Suppressor macrophage (primary cell): ENCODE data around the gene HSD17B13.
"Not testable (repeated sequence)": the region's sequence is repeated elsewhere in the genome, so short reads cannot be mapped to it uniquely, and the experiment has no call there.

Experiments
- DNase-seq, 4 experiments: peaks; one replicate each; pipeline ENCODE4 v3.0.0-alpha.2; 2020 to 2022

Gene HSD17B13

GRCh38 chr4:87315000-87315399, 7.7 kb downstream of the HSD17B13 start:
- DNase-seq = not testable (repeated sequence)

DNA sequence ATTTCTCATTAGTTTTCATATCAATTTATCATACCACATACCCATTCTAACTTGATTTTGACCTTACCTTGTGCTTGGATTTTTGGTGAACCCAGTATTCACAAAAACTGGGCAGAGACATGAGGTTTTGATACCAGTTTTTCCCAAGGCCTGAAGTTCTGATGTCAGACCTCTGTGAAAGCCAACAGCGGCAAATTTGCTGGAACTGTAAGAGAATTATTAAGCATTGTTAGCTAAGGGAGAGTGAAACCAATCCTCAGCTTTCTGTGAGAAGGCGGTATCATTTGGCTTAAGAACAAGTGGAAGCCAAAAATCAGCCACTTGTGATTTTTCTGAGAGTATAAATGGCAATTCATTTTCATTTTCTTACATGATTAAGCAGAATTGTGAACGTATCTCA, 8.9 kb downstream of the HSD17B13 start:
- DNase-seq = no peak

GRCh38 chr4:87311684-87312083, 11.0 kb downstream of the HSD17B13 start:
- DNase-seq = no peak

- DNase-seq = no peak
These were observed 11.9 kb downstream of the HSD17B13 start for GRCh38 chr4:87310691-87311335.

- no peak for DNase-seq
These were observed 13.1 kb downstream of the HSD17B13 start for GRCh38 chr4:87309625-87310024.

- no peak for DNase-seq
These were observed 16.6 kb downstream of the HSD17B13 start for GRCh38 chr4:87306056-87306455.

DNA sequence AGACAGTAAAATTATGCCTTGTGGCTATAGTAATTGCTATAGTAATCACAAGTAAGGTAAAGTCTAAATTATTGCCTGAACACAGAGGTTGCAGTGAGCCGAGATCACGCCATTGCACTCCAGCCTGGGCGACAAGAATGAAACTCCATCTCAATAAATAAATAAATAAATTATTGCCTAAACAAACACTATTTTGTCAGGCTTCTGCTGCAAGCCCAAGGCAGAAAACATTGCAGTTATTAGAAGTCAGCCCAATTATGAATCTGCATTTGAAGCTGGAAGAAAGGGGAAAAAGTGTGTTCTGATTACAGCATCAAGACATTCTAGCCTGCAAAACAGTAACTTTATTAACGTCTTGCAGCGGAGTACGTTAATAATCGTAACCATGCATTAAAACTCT, 17.1 kb downstream of the HSD17B13 start:
- DNase-seq = no peak

GRCh38 chr4:87304745-87305432, 17.8 kb downstream of the HSD17B13 start:
- DNase-seq = no peak

- no peak for DNase-seq
These were observed 22.8 kb downstream of the HSD17B13 start for GRCh38 chr4:87299898-87300297.

DNA sequence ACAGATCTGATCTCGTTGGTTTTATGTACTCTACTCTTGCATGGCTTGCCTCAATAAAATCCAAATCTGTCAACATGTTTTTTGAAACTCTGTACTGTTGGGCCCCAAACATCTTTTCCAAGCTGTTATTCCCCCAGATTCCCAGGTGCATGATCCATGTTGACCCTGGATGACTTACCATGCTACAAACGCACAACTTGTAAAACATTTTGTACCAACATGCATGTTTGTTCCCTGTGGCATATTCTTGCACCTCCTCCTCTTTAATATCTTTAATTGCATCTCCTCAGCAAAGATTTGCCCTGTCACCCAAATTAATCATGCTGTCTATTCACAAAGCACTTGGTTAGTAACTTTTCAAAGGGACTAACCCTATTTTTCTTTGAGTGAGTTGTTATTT, 24.3 kb downstream of the HSD17B13 start:
- DNase-seq = no peak

- not testable (repeated sequence) for DNase-seq
These were observed 27.8 kb downstream of the HSD17B13 start for GRCh38 chr4:87294911-87295310.

DNA sequence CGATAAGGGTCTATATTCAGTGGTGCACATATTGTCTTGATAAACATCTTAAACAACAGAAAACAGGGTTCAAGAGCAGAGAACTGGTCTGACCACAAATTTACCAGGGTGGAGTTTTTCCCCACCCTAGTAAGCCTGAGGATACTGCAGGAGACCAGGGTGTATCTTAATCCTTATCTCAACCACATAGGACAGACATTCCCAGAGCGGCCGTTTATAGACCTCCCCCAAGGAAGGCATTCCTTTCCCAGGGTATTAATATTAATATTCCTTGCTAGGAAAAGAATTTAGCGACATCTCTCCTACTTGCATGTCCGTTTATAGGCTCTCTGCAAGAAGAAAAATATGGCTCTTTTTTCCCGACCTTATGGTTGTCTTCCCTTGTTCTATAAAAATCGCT, 28.8 kb downstream of the HSD17B13 start:
- DNase-seq = not testable (repeated sequence)

- DNase-seq = no peak
These were observed 35.7 kb downstream of the HSD17B13 start for GRCh38 chr4:87286970-87287369.

DNA sequence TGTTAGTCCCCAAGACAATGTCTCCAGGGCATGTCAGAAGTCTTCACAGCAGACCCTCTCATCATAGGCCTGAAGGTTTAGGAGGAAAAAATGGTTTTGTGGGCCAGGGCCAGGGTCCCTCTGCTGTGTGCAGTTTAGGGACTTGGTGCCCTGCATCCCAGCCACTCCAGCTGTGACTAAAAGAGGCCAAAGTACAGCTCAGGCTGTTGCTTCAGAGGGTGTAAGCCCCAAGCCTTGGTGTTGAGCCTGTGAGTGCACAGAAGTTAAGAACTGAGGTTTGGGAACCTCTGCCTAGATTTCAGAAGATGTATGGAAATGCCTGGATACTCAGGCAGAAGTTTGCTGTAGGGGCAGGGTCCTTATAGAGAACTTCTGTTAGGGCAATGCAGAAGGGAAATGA, 38.4 kb downstream of the HSD17B13 start:
- not testable (repeated sequence) for DNase-seq

DNA sequence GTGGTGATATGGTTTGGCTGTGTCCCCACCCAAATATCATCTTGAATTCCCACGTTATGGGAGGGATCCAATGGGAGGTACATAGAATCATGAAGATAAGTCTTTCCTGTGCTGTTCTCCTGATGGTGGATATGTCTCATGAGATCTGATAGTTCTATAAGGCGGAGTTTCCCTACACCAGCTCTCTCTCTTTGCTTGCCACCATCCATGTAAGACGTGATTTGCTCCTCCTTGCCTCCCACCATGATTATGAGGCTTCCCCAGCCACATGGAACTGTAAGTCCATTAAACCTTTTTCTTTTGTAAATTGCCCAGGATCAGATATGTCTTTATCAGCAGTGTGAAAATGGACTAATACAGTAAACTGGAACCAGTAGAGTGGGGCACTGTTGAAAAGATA, 39.5 kb downstream of the HSD17B13 start:
- DNase-seq = no peak

DNA sequence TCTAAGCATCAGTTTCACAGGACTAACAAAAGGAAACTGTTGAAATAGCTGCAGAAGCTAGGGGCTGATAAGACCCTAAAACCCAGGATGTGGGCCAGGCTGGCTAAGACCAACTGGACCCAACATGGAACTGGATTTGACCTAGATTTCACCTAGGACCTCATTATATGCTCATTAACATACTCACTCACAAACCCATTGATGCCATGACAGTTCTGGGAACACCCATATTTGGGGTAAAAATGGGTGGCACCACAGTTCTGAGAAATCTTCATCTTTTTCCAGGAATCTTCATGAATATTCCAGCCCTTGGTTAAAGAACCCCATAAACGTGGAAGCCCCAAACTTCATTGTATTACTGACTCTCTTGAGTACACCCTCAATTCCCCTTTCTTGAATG, 41.1 kb downstream of the HSD17B13 start:
- DNase-seq = no peak

DNA sequence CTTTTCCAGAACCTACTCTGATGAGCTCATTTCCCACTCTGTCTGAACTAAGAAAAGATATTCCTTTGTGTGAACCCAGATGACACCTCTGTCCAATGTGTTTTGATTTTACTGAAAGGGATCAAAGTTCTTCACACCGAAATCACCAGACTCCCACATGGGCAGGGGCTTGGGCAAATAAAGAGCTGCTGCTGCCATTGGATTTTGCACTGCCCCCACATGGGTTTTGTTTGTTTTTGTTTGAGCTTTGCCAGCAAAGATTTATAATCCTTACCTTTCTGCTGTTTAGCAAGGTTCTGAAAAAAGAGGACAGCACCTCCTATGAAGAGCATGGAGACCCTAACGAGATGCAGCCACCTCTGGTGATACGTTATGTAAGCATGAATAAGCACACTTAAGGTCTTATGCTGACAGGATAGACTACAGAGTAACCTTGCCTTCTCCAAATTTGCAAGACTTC, 44.3 kb downstream of the HSD17B13 start:
- DNase-seq = no peak

- no peak for DNase-seq
These were observed 47.4 kb downstream of the HSD17B13 start for GRCh38 chr4:87275311-87275710.

DNA sequence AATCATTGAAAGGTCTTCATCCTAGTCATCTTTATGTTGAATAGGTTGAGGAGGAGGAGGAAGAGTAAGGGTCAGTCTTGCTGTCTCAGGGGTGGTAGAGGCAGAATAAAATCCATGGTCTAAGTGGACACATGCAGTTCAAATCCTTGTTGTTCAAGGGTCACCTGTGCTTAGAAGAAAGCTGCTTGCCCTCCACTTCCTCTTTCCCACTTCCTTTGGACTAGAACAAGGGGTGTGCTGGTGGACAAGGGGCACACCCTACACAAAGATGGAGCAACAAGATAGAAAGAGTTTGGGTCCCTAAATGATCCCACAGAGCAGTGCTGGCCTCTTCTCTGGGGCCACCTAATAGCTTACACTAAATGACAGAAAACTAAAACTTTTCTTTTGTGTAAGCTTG, 47.9 kb downstream of the HSD17B13 start:
- peak in 1 of 4 experiments; percentile 1 for DNase-seq

GRCh38 chr4:87274327-87274726, 48.4 kb downstream of the HSD17B13 start:
- DNase-seq = no peak

GRCh38 chr4:87270825-87271224, 51.9 kb downstream of the HSD17B13 start:
- DNase-seq = no peak

DNA sequence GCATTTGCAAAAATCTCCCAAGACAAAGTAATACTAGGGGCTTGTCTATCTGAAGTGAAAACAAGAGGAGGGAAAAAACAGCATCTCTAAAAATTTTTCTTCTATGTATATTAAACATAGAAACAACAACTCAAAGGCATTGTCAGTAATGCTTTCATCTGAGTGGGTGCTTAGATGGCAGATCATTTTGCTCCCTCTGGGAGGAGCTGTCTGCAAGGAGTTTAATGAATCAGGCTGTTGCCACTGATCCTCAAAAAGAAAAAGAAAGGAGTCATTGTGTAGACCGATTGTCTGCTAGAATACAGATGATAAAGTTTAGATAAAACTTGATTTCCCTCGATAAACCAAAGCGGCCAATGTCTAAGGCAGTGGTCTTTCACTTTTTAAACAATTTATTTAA, 52.5 kb downstream of the HSD17B13 start:
- DNase-seq = peak; percentile 13 to 40 (median 35)

DNA sequence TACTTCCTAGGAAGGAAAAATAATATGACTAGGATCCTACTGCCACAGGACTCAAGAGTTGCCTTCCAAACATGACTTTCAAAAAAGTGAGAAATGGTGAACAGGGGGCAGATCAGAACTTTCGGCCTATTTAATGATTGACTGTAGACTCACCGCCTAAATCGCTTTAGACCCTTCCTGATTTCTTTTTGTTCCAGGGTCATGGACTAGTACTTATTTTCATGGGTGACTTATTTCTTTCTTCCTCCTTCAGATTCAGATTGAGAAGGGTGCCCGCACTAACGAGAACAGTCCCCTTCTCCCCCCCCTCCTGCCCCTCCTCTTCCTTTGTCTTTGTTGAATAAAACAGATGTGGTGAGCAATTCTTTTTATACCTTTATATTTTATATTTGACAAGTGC, 54.3 kb downstream of the HSD17B13 start:
- DNase-seq = no peak

GRCh38 chr4:87266986-87267385, 55.7 kb downstream of the HSD17B13 start:
- DNase-seq = no peak
